Liver (tissue), 3 donors: Measurements from ENCODE around the gene SELENOM.

Source experiments
- EGR1 ChIP-seq, 2 donors: IDR thresholded peaks; 2 replicates each; pipeline ENCODE4 v1.6.1; 2016 to 2018; ENCODE audit warnings: antibody characterized with exemption in 2 of 2, low read depth in 2 of 2
- HNF4A ChIP-seq, 2 donors: conservative IDR thresholded peaks; 2 replicates each; pipeline ENCODE4 v1.6.1; 2016; ENCODE audit warnings: antibody characterized with exemption in 2 of 2, mild to moderate bottlenecking in 2 of 2
- RAD21 ChIP-seq, 2 donors: IDR thresholded peaks; 2 replicates each; pipeline ENCODE4 v1.6.1; 2016; ENCODE audit warnings: antibody characterized with exemption in 2 of 2, mild to moderate bottlenecking in 2 of 2
- RXRA ChIP-seq, 2 donors: IDR thresholded peaks; 2 replicates each; pipeline ENCODE4 v1.6.1; 2017 to 2018; ENCODE audit warnings: antibody characterized with exemption in 2 of 2, mild to moderate bottlenecking in 1 of 2
- SP1 ChIP-seq: IDR thresholded peaks from 2 replicates; pipeline ENCODE4 v1.6.1; 2018; ENCODE audit warnings: antibody characterized with exemption, mild to moderate bottlenecking
- TAF1 ChIP-seq: conservative IDR thresholded peaks from 2 replicates; pipeline ENCODE4 v1.6.1; 2016; ENCODE audit warnings: antibody characterized with exemption, mild to moderate bottlenecking
- TF ChIP-seq, protein P1 (sequence below): fragments of 150-350 bp; IDR thresholded peaks from 2 replicates; pipeline ENCODE4 v1.5.1; 2017; ENCODE audit warnings: improper control_type of control experiment, low read depth, low read length; ENCODE audit not compliant: missing input control
- TF ChIP-seq, protein P2 (sequence below): IDR thresholded peaks from 2 replicates; pipeline ENCODE4 v1.6.1; 2016; ENCODE audit warnings: antibody characterized with exemption
- TF ChIP-seq, protein P3 (sequence below): IDR thresholded peaks from 2 replicates; pipeline ENCODE4 v1.6.1; 2016; ENCODE audit warnings: antibody characterized with exemption, mild to moderate bottlenecking
- TF ChIP-seq, protein P4 (sequence below): IDR thresholded peaks from 2 replicates; pipeline ENCODE4 v1.6.1; 2016; ENCODE audit warnings: antibody characterized with exemption
- TF ChIP-seq, protein P5 (sequence below): IDR thresholded peaks from 2 replicates; pipeline ENCODE4 v1.6.1; 2016; ENCODE audit warnings: antibody characterized with exemption
- donor health status: healthy.
- donor health status: healthy.

DNA sequence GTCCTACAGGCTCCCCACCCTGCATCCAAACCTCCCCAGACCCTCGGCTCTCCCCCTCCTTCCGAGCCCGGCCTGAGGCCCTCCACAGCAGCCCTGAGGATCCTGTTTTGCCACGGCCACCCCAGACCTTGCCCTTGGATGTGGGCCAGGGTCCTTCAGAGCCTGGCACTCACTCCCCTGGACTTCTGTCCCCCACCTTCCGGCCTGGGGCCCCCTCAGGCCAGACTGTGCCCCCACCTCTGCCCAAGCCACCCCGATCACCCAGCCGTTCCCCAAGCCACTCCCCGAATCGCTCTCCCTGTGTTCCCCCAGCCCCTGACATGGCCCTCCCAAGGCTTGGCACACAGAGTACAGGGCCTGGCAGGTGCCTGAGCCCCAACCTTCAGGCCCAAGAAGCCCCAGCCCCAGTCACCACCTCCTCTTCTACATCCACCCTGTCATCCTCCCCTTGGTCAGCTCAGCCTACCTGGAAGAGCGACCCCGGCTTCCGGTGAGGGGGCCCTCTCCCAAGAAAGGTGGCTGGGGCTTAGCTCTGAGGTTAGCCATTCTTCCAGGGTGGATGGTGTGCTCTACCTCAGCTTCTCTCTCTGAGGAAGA, 18.3 kb upstream of the SELENOM start:
- TF ChIP-seq HNF4A (conservative IDR thresholded peaks at IDR 0.05) (no peak), RAD21 (IDR thresholded peaks at IDR 0.05) (no peak), SP1 (no peak), RXRA (IDR thresholded peaks at IDR 0.05) (no peak), TAF1 (no peak), EGR1 (IDR thresholded peaks at IDR 0.05; ENCODE audit: low read depth in 2 of 2) (no peak)
- TF ChIP-seq, protein P1, sequence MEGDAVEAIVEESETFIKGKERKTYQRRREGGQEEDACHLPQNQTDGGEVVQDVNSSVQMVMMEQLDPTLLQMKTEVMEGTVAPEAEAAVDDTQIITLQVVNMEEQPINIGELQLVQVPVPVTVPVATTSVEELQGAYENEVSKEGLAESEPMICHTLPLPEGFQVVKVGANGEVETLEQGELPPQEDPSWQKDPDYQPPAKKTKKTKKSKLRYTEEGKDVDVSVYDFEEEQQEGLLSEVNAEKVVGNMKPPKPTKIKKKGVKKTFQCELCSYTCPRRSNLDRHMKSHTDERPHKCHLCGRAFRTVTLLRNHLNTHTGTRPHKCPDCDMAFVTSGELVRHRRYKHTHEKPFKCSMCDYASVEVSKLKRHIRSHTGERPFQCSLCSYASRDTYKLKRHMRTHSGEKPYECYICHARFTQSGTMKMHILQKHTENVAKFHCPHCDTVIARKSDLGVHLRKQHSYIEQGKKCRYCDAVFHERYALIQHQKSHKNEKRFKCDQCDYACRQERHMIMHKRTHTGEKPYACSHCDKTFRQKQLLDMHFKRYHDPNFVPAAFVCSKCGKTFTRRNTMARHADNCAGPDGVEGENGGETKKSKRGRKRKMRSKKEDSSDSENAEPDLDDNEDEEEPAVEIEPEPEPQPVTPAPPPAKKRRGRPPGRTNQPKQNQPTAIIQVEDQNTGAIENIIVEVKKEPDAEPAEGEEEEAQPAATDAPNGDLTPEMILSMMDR, result no peak
- TF ChIP-seq, protein P2, sequence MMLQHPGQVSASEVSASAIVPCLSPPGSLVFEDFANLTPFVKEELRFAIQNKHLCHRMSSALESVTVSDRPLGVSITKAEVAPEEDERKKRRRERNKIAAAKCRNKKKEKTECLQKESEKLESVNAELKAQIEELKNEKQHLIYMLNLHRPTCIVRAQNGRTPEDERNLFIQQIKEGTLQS, result no peak
- TF ChIP-seq, protein P3, sequence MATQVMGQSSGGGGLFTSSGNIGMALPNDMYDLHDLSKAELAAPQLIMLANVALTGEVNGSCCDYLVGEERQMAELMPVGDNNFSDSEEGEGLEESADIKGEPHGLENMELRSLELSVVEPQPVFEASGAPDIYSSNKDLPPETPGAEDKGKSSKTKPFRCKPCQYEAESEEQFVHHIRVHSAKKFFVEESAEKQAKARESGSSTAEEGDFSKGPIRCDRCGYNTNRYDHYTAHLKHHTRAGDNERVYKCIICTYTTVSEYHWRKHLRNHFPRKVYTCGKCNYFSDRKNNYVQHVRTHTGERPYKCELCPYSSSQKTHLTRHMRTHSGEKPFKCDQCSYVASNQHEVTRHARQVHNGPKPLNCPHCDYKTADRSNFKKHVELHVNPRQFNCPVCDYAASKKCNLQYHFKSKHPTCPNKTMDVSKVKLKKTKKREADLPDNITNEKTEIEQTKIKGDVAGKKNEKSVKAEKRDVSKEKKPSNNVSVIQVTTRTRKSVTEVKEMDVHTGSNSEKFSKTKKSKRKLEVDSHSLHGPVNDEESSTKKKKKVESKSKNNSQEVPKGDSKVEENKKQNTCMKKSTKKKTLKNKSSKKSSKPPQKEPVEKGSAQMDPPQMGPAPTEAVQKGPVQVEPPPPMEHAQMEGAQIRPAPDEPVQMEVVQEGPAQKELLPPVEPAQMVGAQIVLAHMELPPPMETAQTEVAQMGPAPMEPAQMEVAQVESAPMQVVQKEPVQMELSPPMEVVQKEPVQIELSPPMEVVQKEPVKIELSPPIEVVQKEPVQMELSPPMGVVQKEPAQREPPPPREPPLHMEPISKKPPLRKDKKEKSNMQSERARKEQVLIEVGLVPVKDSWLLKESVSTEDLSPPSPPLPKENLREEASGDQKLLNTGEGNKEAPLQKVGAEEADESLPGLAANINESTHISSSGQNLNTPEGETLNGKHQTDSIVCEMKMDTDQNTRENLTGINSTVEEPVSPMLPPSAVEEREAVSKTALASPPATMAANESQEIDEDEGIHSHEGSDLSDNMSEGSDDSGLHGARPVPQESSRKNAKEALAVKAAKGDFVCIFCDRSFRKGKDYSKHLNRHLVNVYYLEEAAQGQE, result no peak
- TF ChIP-seq, protein P4, sequence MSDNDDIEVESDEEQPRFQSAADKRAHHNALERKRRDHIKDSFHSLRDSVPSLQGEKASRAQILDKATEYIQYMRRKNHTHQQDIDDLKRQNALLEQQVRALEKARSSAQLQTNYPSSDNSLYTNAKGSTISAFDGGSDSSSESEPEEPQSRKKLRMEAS, result no peak
- TF ChIP-seq, protein P5, sequence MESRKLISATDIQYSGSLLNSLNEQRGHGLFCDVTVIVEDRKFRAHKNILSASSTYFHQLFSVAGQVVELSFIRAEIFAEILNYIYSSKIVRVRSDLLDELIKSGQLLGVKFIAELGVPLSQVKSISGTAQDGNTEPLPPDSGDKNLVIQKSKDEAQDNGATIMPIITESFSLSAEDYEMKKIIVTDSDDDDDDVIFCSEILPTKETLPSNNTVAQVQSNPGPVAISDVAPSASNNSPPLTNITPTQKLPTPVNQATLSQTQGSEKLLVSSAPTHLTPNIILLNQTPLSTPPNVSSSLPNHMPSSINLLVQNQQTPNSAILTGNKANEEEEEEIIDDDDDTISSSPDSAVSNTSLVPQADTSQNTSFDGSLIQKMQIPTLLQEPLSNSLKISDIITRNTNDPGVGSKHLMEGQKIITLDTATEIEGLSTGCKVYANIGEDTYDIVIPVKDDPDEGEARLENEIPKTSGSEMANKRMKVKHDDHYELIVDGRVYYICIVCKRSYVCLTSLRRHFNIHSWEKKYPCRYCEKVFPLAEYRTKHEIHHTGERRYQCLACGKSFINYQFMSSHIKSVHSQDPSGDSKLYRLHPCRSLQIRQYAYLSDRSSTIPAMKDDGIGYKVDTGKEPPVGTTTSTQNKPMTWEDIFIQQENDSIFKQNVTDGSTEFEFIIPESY, result no peak
